Right ventricle myocardium superior (tissue), 1 donor: ENCODE results near the gene MAB21L3. TPM values are rescaled to one million over a fixed set of nuclear protein-coding genes. Genes with fewer than 3 reads are reported as not detected.

ENCODE experiments used
- ATAC-seq: fragments of 200-7000 bp; cut with Tn5 transposase; one replicate; pipeline ENCODE4 v1.9.1; 2020; ENCODE audit warnings: mild to moderate bottlenecking; ENCODE audit not compliant: poor library complexity
- DNase-seq: peaks from one replicate; pipeline ENCODE4 v3.0.0-alpha.2; 2020
- intact Hi-C: fragments of 100-400 bp; cut with DNase I; formaldehyde crosslinking; loops from one replicate; pipeline ENCODE4 v1.11.2; 2022
- total RNA-seq: library from RNA; stranded (reverse); fragmentation: NEBNext Ultra II Directional; extraction: Animal tissue kit (Norgen Biotek cat#: 25700); gene quantifications from one replicate; pipeline ENCODE4 v1.2.1, GENCODE V29; 2021
- donor health status: DM: no; HTN: yes; CAD: no; lungs with severe emphysema.

MAB21L3 gene
- total RNA-seq, 1 donor from 2014 or later: not detected

- no peak for ATAC-seq
- no peak for DNase-seq
- intact Hi-C loops: loop anchor here (10.0 kb wide), 1 partner anchor 210 kb away; no protein-coding TSS in a partner anchor
Measured at GRCh38 chr1:116154536-116154935, 43.3 kb downstream of the MAB21L3 start.

GRCh38 chr1:116157096-116157495 lies 45.9 kb downstream of the MAB21L3 start:
- no peak for ATAC-seq
- no peak for DNase-seq
- intact Hi-C loops: loop anchor here (10.0 kb wide), 1 partner anchor 208 kb away; no protein-coding TSS in a partner anchor

GRCh38 chr1:116159177-116159576 lies 48.0 kb downstream of the MAB21L3 start:
- intact Hi-C loops: loop anchor here (10.0 kb wide), 1 partner anchor 206 kb away; no protein-coding TSS in a partner anchor
- no peak for DNase-seq
- ATAC-seq: no peak

- intact Hi-C loops: loop anchor here (10.0 kb wide), 1 partner anchor 205 kb away; no protein-coding TSS in a partner anchor
- ATAC-seq (no peak), DNase-seq (no peak)
Measured at GRCh38 chr1:116159611-116160010, 48.4 kb downstream of the MAB21L3 start.

- intact Hi-C loops: no loop called here
- DNase-seq: no peak
- ATAC-seq: no peak
Measured at GRCh38 chr1:116161390-116161789, 50.2 kb downstream of the MAB21L3 start.

- no peak for DNase-seq
- no peak for ATAC-seq
- intact Hi-C loops: no loop called here
Measured at GRCh38 chr1:116161877-116162390, 50.7 kb downstream of the MAB21L3 start.

- intact Hi-C loops: no loop called here
- no peak for DNase-seq
- no peak for ATAC-seq
Measured at GRCh38 chr1:116163533-116163932, 52.3 kb downstream of the MAB21L3 start.

- intact Hi-C loops: no loop called here
- ATAC-seq: peak; percentile 5
- no peak for DNase-seq
Measured at GRCh38 chr1:116164150-116164549, 53.0 kb downstream of the MAB21L3 start.

- intact Hi-C loops: no loop called here
- DNase-seq (peak; percentile 81), ATAC-seq (peak; percentile 55)
Measured at GRCh38 chr1:116164604-116165368, 53.6 kb downstream of the MAB21L3 start.

GRCh38 chr1:116165572-116165971 lies 54.4 kb downstream of the MAB21L3 start:
- peak; percentile 84 for DNase-seq
- intact Hi-C loops: no loop called here
- ATAC-seq: peak; percentile 66

GRCh38 chr1:116166011-116166571 lies 54.9 kb downstream of the MAB21L3 start:
- no peak for ATAC-seq
- peak; percentile 55 for DNase-seq
- intact Hi-C loops: no loop called here

GRCh38 chr1:116166655-116167054 lies 55.5 kb downstream of the MAB21L3 start:
- no peak for DNase-seq
- intact Hi-C loops: no loop called here
- no peak for ATAC-seq

- ATAC-seq (peak; percentile 10), DNase-seq (peak; percentile 52)
- intact Hi-C loops: no loop called here
Measured at GRCh38 chr1:116167625-116168276, 56.6 kb downstream of the MAB21L3 start.

- peak; percentile 91 for DNase-seq
- intact Hi-C loops: no loop called here
- peak; percentile 78 for ATAC-seq
Measured at GRCh38 chr1:116168277-116169032, 57.3 kb downstream of the MAB21L3 start.

- DNase-seq (no peak), ATAC-seq (no peak)
- intact Hi-C loops: no loop called here
Measured at GRCh38 chr1:116169898-116170297, 58.7 kb downstream of the MAB21L3 start.

GRCh38 chr1:116170721-116171589 lies 59.8 kb downstream of the MAB21L3 start:
- DNase-seq (no peak), ATAC-seq (no peak)
- intact Hi-C loops: no loop called here

- ATAC-seq (no peak), DNase-seq (no peak)
- intact Hi-C loops: no loop called here
Measured at GRCh38 chr1:116172666-116173065, 61.5 kb downstream of the MAB21L3 start.

- ATAC-seq (no peak), DNase-seq (no peak)
- intact Hi-C loops: no loop called here
Measured at GRCh38 chr1:116175611-116176010, 64.4 kb downstream of the MAB21L3 start.
